DOHH2 (cell line): ENCODE measurements around the gene BCS1L.

Source experiments
- EZH2phosphoT487 ChIP-seq: fragments of 200-600 bp; sonication (generic); IDR thresholded peaks from 2 replicates; pipeline ENCODE4 v1.6.1; 2017; ENCODE audit warnings: borderline replicate concordance, mild to moderate bottlenecking, antibody characterized with exemption, low read length, moderate library complexity, mixed read lengths
- TF ChIP-seq, protein P1 (sequence below): fragments of 200-600 bp; sonication (generic); IDR thresholded peaks from one replicate; pipeline ENCODE4 v1.5.1; 2014; ENCODE audit warnings: antibody characterized with exemption, mild to moderate bottlenecking, low read depth, low read length; ENCODE audit not compliant: poor library complexity, severe bottlenecking

DNA sequence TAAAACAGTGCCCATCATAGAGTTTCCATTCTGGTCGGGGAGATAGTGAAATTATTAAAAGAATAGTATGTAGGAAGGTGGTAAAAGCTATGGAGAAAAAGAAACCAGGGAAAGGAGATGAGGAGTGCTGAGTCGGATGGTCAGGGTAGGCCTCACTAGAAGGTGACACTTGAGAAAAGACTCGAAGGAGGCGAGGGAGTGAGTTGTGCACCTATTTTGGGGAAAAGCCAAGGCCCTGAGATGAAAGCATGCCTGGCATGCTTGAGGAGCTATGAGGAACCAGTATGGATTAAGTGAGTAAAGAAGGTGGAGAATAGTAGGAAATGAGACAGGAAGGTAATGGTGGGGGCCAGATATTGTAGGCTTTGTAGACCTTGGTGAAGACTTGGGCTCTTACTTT lies 43.9 kb downstream of the BCS1L start:
- TF ChIP-seq, protein P1, sequence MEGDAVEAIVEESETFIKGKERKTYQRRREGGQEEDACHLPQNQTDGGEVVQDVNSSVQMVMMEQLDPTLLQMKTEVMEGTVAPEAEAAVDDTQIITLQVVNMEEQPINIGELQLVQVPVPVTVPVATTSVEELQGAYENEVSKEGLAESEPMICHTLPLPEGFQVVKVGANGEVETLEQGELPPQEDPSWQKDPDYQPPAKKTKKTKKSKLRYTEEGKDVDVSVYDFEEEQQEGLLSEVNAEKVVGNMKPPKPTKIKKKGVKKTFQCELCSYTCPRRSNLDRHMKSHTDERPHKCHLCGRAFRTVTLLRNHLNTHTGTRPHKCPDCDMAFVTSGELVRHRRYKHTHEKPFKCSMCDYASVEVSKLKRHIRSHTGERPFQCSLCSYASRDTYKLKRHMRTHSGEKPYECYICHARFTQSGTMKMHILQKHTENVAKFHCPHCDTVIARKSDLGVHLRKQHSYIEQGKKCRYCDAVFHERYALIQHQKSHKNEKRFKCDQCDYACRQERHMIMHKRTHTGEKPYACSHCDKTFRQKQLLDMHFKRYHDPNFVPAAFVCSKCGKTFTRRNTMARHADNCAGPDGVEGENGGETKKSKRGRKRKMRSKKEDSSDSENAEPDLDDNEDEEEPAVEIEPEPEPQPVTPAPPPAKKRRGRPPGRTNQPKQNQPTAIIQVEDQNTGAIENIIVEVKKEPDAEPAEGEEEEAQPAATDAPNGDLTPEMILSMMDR, result no peak
- no peak for TF ChIP-seq EZH2phosphoT487
